Measurements from ENCODE around the gene KDELR3. TPM values are rescaled to one million over a fixed set of nuclear protein-coding genes. Genes with fewer than 3 reads are reported as not detected.

The KDELR3 gene
- total RNA-seq, 1 donor from 2014 or later, result 3.7 TPM

- peaks cover 7% of the 10 kb centered on the region for H3K4me1 Mint-ChIP-seq (ENCODE audit: unreplicated experiment)
- peak overlapping the region; percentile 27 for H3K4me3 Mint-ChIP-seq (ENCODE audit: unreplicated experiment)
- no peak overlapping the region for H3K27ac Mint-ChIP-seq (ENCODE audit: unreplicated experiment)
- no peak for TF ChIP-seq CTCF (IDR thresholded peaks at IDR 0.05; ENCODE audit: unreplicated experiment)
- DNase-seq (ENCODE audit: low spot score), result no peak
- no peaks in the 10 kb centered on the region for H3K9me3 Mint-ChIP-seq (ENCODE audit: unreplicated experiment)
- peaks cover 53% of the 10 kb centered on the region for H3K36me3 Mint-ChIP-seq (ENCODE audit: low read depth, unreplicated experiment)
- H3K27me3 Mint-ChIP-seq (ENCODE audit: unreplicated experiment), result peaks cover 4% of the 10 kb centered on the region
Observed at GRCh38 chr22:38487946-38488345, 20.1 kb downstream of the KDELR3 start.

- H3K27ac Mint-ChIP-seq (ENCODE audit: unreplicated experiment), result no peak overlapping the region
- H3K36me3 Mint-ChIP-seq (ENCODE audit: low read depth, unreplicated experiment), result peaks cover 52% of the 10 kb centered on the region
- H3K4me3 Mint-ChIP-seq (ENCODE audit: unreplicated experiment), result no peak overlapping the region
Observed at GRCh38 chr22:38489142-38489541, 21.2 kb downstream of the KDELR3 start.

GRCh38 chr22:38489561-38490145 lies 21.8 kb downstream of the KDELR3 start:
- H3K4me3 Mint-ChIP-seq (ENCODE audit: unreplicated experiment), result peak overlapping the region; percentile 51
- H3K27me3 Mint-ChIP-seq (ENCODE audit: unreplicated experiment), result peaks cover 3% of the 10 kb centered on the region
- no peak for TF ChIP-seq CTCF (IDR thresholded peaks at IDR 0.05; ENCODE audit: unreplicated experiment)
- no peaks in the 10 kb centered on the region for H3K9me3 Mint-ChIP-seq (ENCODE audit: unreplicated experiment)
- peaks cover 51% of the 10 kb centered on the region for H3K36me3 Mint-ChIP-seq (ENCODE audit: low read depth, unreplicated experiment)
- peaks cover 7% of the 10 kb centered on the region for H3K4me1 Mint-ChIP-seq (ENCODE audit: unreplicated experiment)
- peak overlapping the region; percentile 19 for H3K27ac Mint-ChIP-seq (ENCODE audit: unreplicated experiment)
- no peak for DNase-seq (ENCODE audit: low spot score)

More at GRCh38 chr22:38489142-38489541, 21.2 kb downstream of the KDELR3 start:
- TF ChIP-seq CTCF (IDR thresholded peaks at IDR 0.05; ENCODE audit: unreplicated experiment), result no peak
- Mint-ChIP-seq H3K27me3 (ENCODE audit: unreplicated experiment) (peaks cover 4% of the 10 kb centered on the region), H3K9me3 (ENCODE audit: unreplicated experiment) (no peaks in the 10 kb centered on the region), H3K4me1 (ENCODE audit: unreplicated experiment) (peaks cover 7% of the 10 kb centered on the region)
- no peak for DNase-seq (ENCODE audit: low spot score)

DNA sequence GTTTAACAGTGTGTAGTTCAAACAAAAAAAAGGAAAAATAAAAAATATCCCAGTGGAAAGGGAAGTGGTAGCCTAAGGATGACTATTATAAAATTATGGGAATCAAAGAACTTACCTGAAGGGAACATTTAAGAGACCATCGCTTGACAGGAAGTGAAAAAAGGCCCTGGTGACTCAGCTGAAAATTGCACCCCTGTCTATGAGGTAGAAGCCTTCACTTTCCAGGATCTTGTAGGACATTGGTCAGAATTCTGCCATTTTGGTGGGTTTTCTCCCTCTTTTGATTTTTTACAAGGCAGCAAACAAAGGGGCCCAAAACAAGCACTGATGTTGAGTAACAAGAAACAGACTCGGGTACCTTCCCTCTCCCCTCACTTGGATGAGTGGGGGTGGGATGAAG lies 22.6 kb downstream of the KDELR3 start:
- no peak for TF ChIP-seq CTCF (IDR thresholded peaks at IDR 0.05; ENCODE audit: unreplicated experiment)
- Mint-ChIP-seq H3K27ac (ENCODE audit: unreplicated experiment) (peak overlapping the region; percentile 18), H3K9me3 (ENCODE audit: unreplicated experiment) (no peaks in the 10 kb centered on the region), H3K4me3 (ENCODE audit: unreplicated experiment) (peak overlapping the region; percentile 79), H3K27me3 (ENCODE audit: unreplicated experiment) (peaks cover 3% of the 10 kb centered on the region), H3K36me3 (ENCODE audit: low read depth, unreplicated experiment) (peaks cover 50% of the 10 kb centered on the region), H3K4me1 (ENCODE audit: unreplicated experiment) (peaks cover 7% of the 10 kb centered on the region)
- no peak for DNase-seq (ENCODE audit: low spot score)

DNA sequence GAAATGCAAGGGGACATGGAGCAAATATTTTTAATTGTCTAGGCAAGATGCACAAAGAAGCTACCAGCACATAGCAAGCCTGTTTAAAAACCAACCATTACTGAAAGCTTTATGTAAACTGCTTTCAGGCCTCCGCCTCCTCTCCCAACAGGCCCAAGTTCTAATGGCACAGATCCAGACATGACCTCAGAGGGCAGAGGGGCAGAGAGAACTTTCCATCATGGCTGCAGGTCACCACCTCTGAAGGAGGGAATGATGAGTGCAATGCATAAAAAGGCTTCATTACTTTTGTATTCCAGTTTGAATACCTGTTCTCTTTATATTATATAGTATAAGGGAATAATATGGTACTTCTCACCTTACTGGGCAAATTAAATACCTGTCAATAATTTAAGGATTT lies 23.0 kb downstream of the KDELR3 start:
- Mint-ChIP-seq H3K27me3 (ENCODE audit: unreplicated experiment) (peaks cover 3% of the 10 kb centered on the region), H3K36me3 (ENCODE audit: low read depth, unreplicated experiment) (peaks cover 54% of the 10 kb centered on the region), H3K4me3 (ENCODE audit: unreplicated experiment) (peak overlapping the region; percentile 79), H3K9me3 (ENCODE audit: unreplicated experiment) (no peaks in the 10 kb centered on the region), H3K27ac (ENCODE audit: unreplicated experiment) (peak overlapping the region; percentile 18), H3K4me1 (ENCODE audit: unreplicated experiment) (peaks cover 7% of the 10 kb centered on the region)
- no peak for DNase-seq (ENCODE audit: low spot score)
- TF ChIP-seq CTCF (IDR thresholded peaks at IDR 0.05; ENCODE audit: unreplicated experiment), result no peak
